GM12878 (cell line): ENCODE results near the gene HSPA1A. TPM values are rescaled to one million over a fixed set of nuclear protein-coding genes. Genes with fewer than 3 reads are reported as not detected.

ENCODE experiments used
- ATAC-seq: fragments of 200-7000 bp; cut with Tn5 transposase; 3 replicates; pipeline ENCODE4 v1.9.1; 2020; ENCODE audit warnings: mild to moderate bottlenecking, moderate library complexity
- BruUV-seq: library from RNA; stranded (reverse); fragments of 400-500 nt; replicated peaks from 2 replicates; lab custom pipeline; 2021; lab: Mats Ljungman, UMichigan
- CTCF ChIA-PET: fragments of 300-600 bp; sonication (Branson Sonifier 250); formaldehyde crosslinking; extraction: SDS; loops from one replicate; lab custom pipeline; 2021; ENCODE audit warnings: inconsistent platforms; lab: Yijun Ruan, JAX
- POLR2A ChIA-PET: fragments of 350-600 bp; formaldehyde crosslinking; extraction: SDS; loops from one replicate; lab custom pipeline; 2021; ENCODE audit warnings: inconsistent platforms; lab: Charles Lee
- RAD21 ChIA-PET: fragments of 300-600 bp; sonication (Branson Sonifier 250); formaldehyde crosslinking; loops from one replicate; lab custom pipeline; 2023; ENCODE audit warnings: antibody characterized with exemption; ENCODE audit not compliant: unreplicated experiment; lab: Charles Lee
- SMC1A ChIA-PET: fragments of 300-600 bp; sonication (Branson Sonifier 250); formaldehyde crosslinking; loops from one replicate; lab custom pipeline; 2023; ENCODE audit not compliant: unreplicated experiment, uncharacterized antibody; lab: Charles Lee
- DNase-seq: peaks from one replicate; pipeline ENCODE4 v3.0.0-alpha.2; 2011; ENCODE audit warnings: low read depth, low spot score
- FAIRE-seq: peaks from 3 replicates; lab custom pipeline; 2011; peaks lifted over from hg19 to GRCh38; lab: Jason Lieb, UNC
- H2AFZ ChIP-seq: 2 replicates; pipeline ENCODE4 v1.6.0; 2011; ENCODE audit warnings: low read depth, low read length, control low read depth; ENCODE audit not compliant: control insufficient read depth
- H3K27ac ChIP-seq: 2 replicates; pipeline ENCODE4 v1.5.1; 2011; ENCODE audit warnings: control low read depth; ENCODE audit not compliant: control insufficient read depth, insufficient read depth
- H3K27me3 ChIP-seq, 2 experiments: replicated peaks in 1 of 2; 2 replicates each; pipeline versions ENCODE4 v1.6.0 to v1.6.1; 2011; ENCODE audit warnings: low read length in 1 of 2; ENCODE audit not compliant: control insufficient read depth in 2 of 2, insufficient read depth in 2 of 2
- H3K36me3 ChIP-seq, 2 experiments: 2 replicates each; pipeline ENCODE4 v1.5.1; 2011; ENCODE audit warnings: low read length in 1 of 2; ENCODE audit not compliant: control insufficient read depth in 2 of 2, insufficient read depth in 2 of 2
- H3K4me1 ChIP-seq: 2 replicates; pipeline ENCODE4 v1.6.1; 2011; ENCODE audit warnings: mild to moderate bottlenecking, low read length, moderate library complexity, mixed read lengths; ENCODE audit not compliant: control insufficient read depth, insufficient read depth
- H3K4me2 ChIP-seq: 2 replicates; pipeline ENCODE4 v1.6.0; 2011; ENCODE audit warnings: control low read depth; ENCODE audit not compliant: control insufficient read depth, insufficient read depth
- H3K4me3 ChIP-seq: fragments of 200-600 bp; sonication (generic); 2 replicates; pipeline ENCODE4 v1.5.1; 2016
- H3K79me2 ChIP-seq: 2 replicates; pipeline ENCODE4 v1.6.0; 2011; ENCODE audit warnings: low read length; ENCODE audit not compliant: control insufficient read depth, insufficient read depth
- H3K9ac ChIP-seq: 2 replicates; pipeline ENCODE4 v1.8.0; 2011; ENCODE audit warnings: low read length, control low read depth, mixed read lengths; ENCODE audit not compliant: control insufficient read depth, insufficient read depth
- H3K9me3 ChIP-seq: replicated peaks from 3 replicates; pipeline ENCODE4 v1.5.1; 2011; ENCODE audit warnings: mild to moderate bottlenecking, low read length; ENCODE audit not compliant: control insufficient read depth, insufficient read depth
- H4K20me1 ChIP-seq: 2 replicates; pipeline ENCODE4 v1.6.0; 2011; ENCODE audit not compliant: control insufficient read depth, insufficient read depth
- E2F8 ChIP-seq: fragments of 450-650 bp; IDR thresholded peaks from 2 replicates; pipeline ENCODE4 v1.6.1; 2018; ENCODE audit warnings: mild to moderate bottlenecking, low read depth, moderate library complexity; ENCODE audit not compliant: partially characterized antibody
- EP300 ChIP-seq, 2 experiments: fragments of 150-350 bp in 1 of 2; IDR thresholded peaks; 2 replicates each; pipeline ENCODE4 v1.6.1; 2011 to 2012; ENCODE audit warnings: low read depth in 2 of 2, low read length in 2 of 2, borderline replicate concordance in 1 of 2, improper control_type of control experiment in 1 of 2, inconsistent platforms in 1 of 2; ENCODE audit not compliant: control insufficient read depth in 1 of 2
- MEF2B ChIP-seq: fragments of 450-650 bp; IDR thresholded peaks from 2 replicates; pipeline ENCODE4 v1.6.1; 2018; ENCODE audit warnings: mild to moderate bottlenecking, moderate library complexity; ENCODE audit not compliant: partially characterized antibody, poor library complexity, severe bottlenecking
- MYC ChIP-seq: IDR thresholded peaks from 2 replicates; pipeline ENCODE4 v1.6.1; 2011; ENCODE audit warnings: mild to moderate bottlenecking, low read length, moderate library complexity, inconsistent platforms; ENCODE audit not compliant: insufficient read depth, insufficient replicate concordance, insufficient read length, severe bottlenecking
- POLR2AphosphoS2 ChIP-seq: IDR thresholded peaks from 2 replicates; pipeline ENCODE4 v1.6.1; 2011; ENCODE audit warnings: low read depth, mild to moderate bottlenecking, low read length, improper control_type of control experiment, moderate library complexity
- RELB ChIP-seq: fragments of 450-650 bp; IDR thresholded peaks from 2 replicates; pipeline ENCODE4 v1.6.1; 2017; ENCODE audit warnings: low read depth, mild to moderate bottlenecking, moderate library complexity
- SREBF1 ChIP-seq: IDR thresholded peaks from 2 replicates; pipeline ENCODE4 v1.6.1; 2012; ENCODE audit warnings: mild to moderate bottlenecking, low read length
- ZNF217 ChIP-seq: fragments of 450-650 bp; IDR thresholded peaks from 2 replicates; pipeline ENCODE4 v1.6.1; 2017; ENCODE audit warnings: antibody characterized with exemption, mild to moderate bottlenecking
- WGBS: methylation state at CpG from one replicate; pipeline ENCODE4 v1.1.6; 2016; ENCODE audit warnings: low lambda C conversion rate; ENCODE audit not compliant: insufficient replicate concordance, insufficient coverage; ENCODE audit errors: missing lambda C conversion rate; 5-methylcytosine and 5-hydroxymethylcytosine counted together
- in situ Hi-C: fragments of 300-500 bp; cut with MboI; formaldehyde crosslinking; loops from 9 replicates; pipeline ENCODE4 v1.14.3; 2018; ENCODE audit warnings: mixed read lengths
- intact Hi-C: fragments of 100-400 bp; cut with micrococcal nuclease; formaldehyde crosslinking; loops from one replicate; pipeline ENCODE4 v1.14.2; 2022; ENCODE audit not compliant: unreplicated experiment
- polyA plus RNA-seq, 11 experiments: library from polyadenylated mRNA; depleted of rRNA in 4 of 11; unstranded in 6 of 11; stranded (reverse) in 5 of 11; fragments of >200 nt; fragmentation: Nextera tagmentation in 4 of 11; fragmentation: Illumina TruSeq in 1 of 11; extraction: Ambion mirVana in 4 of 11; extraction: Trizol in 1 of 11; gene quantifications; 1 replicate in 1 of 11; 2 replicates in 10 of 11; pipeline versions ENCODE4 v1.2.1 to v1.2.3, GENCODE V29; 2011 to 2016; ENCODE audit warnings: inconsistent platforms in 2 of 11, missing spikeins in 2 of 11, low read depth in 1 of 11
- total RNA-seq, 4 experiments: library from RNA; depleted of rRNA in 3 of 4; stranded (reverse); fragments of >200 nt in 3 of 4; fragmentation: Illumina TruSeq in 1 of 4; extraction: Trizol in 1 of 4; gene quantifications; 2 replicates each; pipeline versions ENCODE4 v1.2.1 to v1.2.3, GENCODE V29; 2013 to 2021

The HSPA1A gene
- total and polyA plus RNA-seq, 10 of the 15 experiments (the other 5 are each of a cell fraction or from before 2014, with no cell fraction given), result 0.29 to 51.8 (median 17.5) TPM

GRCh38 chr6:31859923-31860322 lies 44.6 kb downstream of the HSPA1A start:
- TF ChIP-seq SREBF1 (no peak), RELB (no peak), MYC (no peak), EP300 (IDR thresholded peaks at IDR 0.05; ENCODE audit: borderline replicate concordance in 1 of 2, control insufficient read depth in 1 of 2, low read depth in 2 of 2, low read length in 2 of 2) (no peak), E2F8 (no peak), ZNF217 (no peak), MEF2B (no peak), POLR2AphosphoS2 (0 out of 2 replicates have a peak, but pooled peaks have one; percentile 19)
- RAD21 ChIA-PET, result interaction anchor here (0.9 kb wide), 1 partner anchor 260 kb away, joined by 3 read pairs; no protein-coding TSS in a partner anchor
- POLR2A ChIA-PET, result interaction anchor here (1.5 kb wide), 1 partner anchor 23 kb away, joined by 4 read pairs; no protein-coding TSS in a partner anchor
- DNase-seq, result no peak
- Histone ChIP-seq H3K4me1 (peaks cover 11% of the 10 kb centered on the region), H3K27ac (no peak overlapping the region), H3K9me3 (no peaks in the 10 kb centered on the region), H4K20me1 (no peaks in the 10 kb centered on the region), H3K79me2 (no peaks in the 10 kb centered on the region; the same call in 1 of the 2 replicates), H3K4me2 (no peak overlapping the region), H3K36me3 (peaks cover 0 to 3% of the 10 kb centered on the region in 2 experiments; a peak in 1 of 4 replicates), H3K27me3 (no peaks in the 10 kb centered on the region), H3K9ac (no peak overlapping the region), H3K4me3 (no peak overlapping the region), H2AFZ (no peak overlapping the region)
- BruUV-seq, result no TSS peak
- FAIRE-seq, result no peak
- CTCF ChIA-PET, result interaction anchor here (1.3 to 1.4 kb wide), 2 partner anchors 30 to 90 kb away, joined by 3 to 4 read pairs; no protein-coding TSS in a partner anchor
- WGBS, result 78% methylated on average over 11 of the region's 11 CpGs
- ATAC-seq, result no peak
- SMC1A ChIA-PET, result no interaction called here
- in situ Hi-C loops (no loop called here), intact Hi-C loops (no loop called here)
